Measurements from ENCODE around the gene BPIFB2. TPM values are rescaled to one million over a fixed set of nuclear protein-coding genes. Genes with fewer than 3 reads are reported as not detected.

The BPIFB2 gene
- polyA plus RNA-seq, 3 donors, result not detected

Other genes starting within 250 kb of the BPIFB2 start
- gene DNMT3B, start 245.3 kb upstream of the BPIFB2 start, polyA plus RNA-seq (ENCODE audit: insufficient read length in 3 of 3), result 1 to 10 TPM; 7.6 to 8.1 (median 8.0) TPM
- gene MAPRE1, start 187.8 kb upstream of the BPIFB2 start, polyA plus RNA-seq (ENCODE audit: insufficient read length in 3 of 3), result 100 to 1,000 TPM; 100 to 121 (median 114) TPM
- gene EFCAB8, start 148.8 kb upstream of the BPIFB2 start, polyA plus RNA-seq (ENCODE audit: insufficient read length in 3 of 3), result under 1 TPM in 2 of 3 donors, not detected in 1; 0.04 to 0.09 TPM
- not detected for gene SUN5, start 3.3 kb upstream of the BPIFB2 start, polyA plus RNA-seq (ENCODE audit: insufficient read length in 3 of 3)
- not detected for gene BPIFB6, start 23.9 kb downstream of the BPIFB2 start, polyA plus RNA-seq (ENCODE audit: insufficient read length in 3 of 3)
- gene BPIFB3, start 46.2 kb downstream of the BPIFB2 start, polyA plus RNA-seq (ENCODE audit: insufficient read length in 3 of 3), result not detected
- gene BPIFB4, start 71.9 kb downstream of the BPIFB2 start, polyA plus RNA-seq (ENCODE audit: insufficient read length in 3 of 3), result not detected
- gene BPIFA2, start 160.5 kb downstream of the BPIFB2 start, polyA plus RNA-seq (ENCODE audit: insufficient read length in 3 of 3), result not detected
- gene BPIFA3, start 209.6 kb downstream of the BPIFB2 start, polyA plus RNA-seq (ENCODE audit: insufficient read length in 3 of 3), result not detected
- gene BPIFA1, start 228.3 kb downstream of the BPIFB2 start, polyA plus RNA-seq (ENCODE audit: insufficient read length in 3 of 3), result not detected

Data from renal cortex interstitium (tissue), 3 donors.